HG03139 (cell line): ENCODE measurements around the gene RAPGEF3.

Source experiments
- ATAC-seq: cut with Tn5 transposase; IDR thresholded peaks from one replicate; pipeline ENCODE4 v1.9.1; 2021; ENCODE audit not compliant: unreplicated experiment

RAPGEF3 gene

GRCh38 chr12:47791351-47791746 lies 32.7 kb upstream of the RAPGEF3 start:
- ATAC-seq, result no peak

- no peak for ATAC-seq
Measured at GRCh38 chr12:47790676-47791350, 32.1 kb upstream of the RAPGEF3 start.

GRCh38 chr12:47789712-47790489 lies 31.2 kb upstream of the RAPGEF3 start:
- no peak for ATAC-seq

GRCh38 chr12:47789141-47789540 lies 30.5 kb upstream of the RAPGEF3 start:
- no peak for ATAC-seq

GRCh38 chr12:47787596-47788319 lies 29.1 kb upstream of the RAPGEF3 start:
- ATAC-seq, result no peak

- ATAC-seq, result no peak
Measured at GRCh38 chr12:47786662-47787280, 28.1 kb upstream of the RAPGEF3 start.

- no peak for ATAC-seq
Measured at GRCh38 chr12:47785887-47786661, 27.4 kb upstream of the RAPGEF3 start.

GRCh38 chr12:47785036-47785886 lies 26.6 kb upstream of the RAPGEF3 start:
- no peak for ATAC-seq

GRCh38 chr12:47783821-47784819 lies 25.4 kb upstream of the RAPGEF3 start:
- no peak for ATAC-seq

- no peak for ATAC-seq
Measured at GRCh38 chr12:47783024-47783755, 24.5 kb upstream of the RAPGEF3 start.

- ATAC-seq, result no peak
Measured at GRCh38 chr12:47782372-47782770, 23.7 kb upstream of the RAPGEF3 start.

- ATAC-seq, result no peak
Measured at GRCh38 chr12:47781479-47782371, 23.0 kb upstream of the RAPGEF3 start.

- no peak for ATAC-seq
Measured at GRCh38 chr12:47779943-47780504, 21.3 kb upstream of the RAPGEF3 start.

- no peak for ATAC-seq
Measured at GRCh38 chr12:47779301-47779942, 20.7 kb upstream of the RAPGEF3 start.

- no peak for ATAC-seq
Measured at GRCh38 chr12:47778881-47779280, 20.2 kb upstream of the RAPGEF3 start.
